Upper lobe of left lung (tissue), 6 donors: ENCODE data around the gene KCNIP4. TPM values are rescaled to one million over a fixed set of nuclear protein-coding genes. Genes with fewer than 3 reads are reported as not detected.

Experiments
- ATAC-seq, 2 donors: fragments of 200-7000 bp; cut with Tn5 transposase; one replicate each; pipeline ENCODE4 v1.9.1; 2022; ENCODE audit warnings: mild to moderate bottlenecking in 2 of 2, moderate library complexity in 2 of 2; ENCODE audit not compliant: low FRiP score in 2 of 2
- DNase-seq, 2 donors: peaks; one replicate each; pipeline ENCODE4 v3.0.0-alpha.2; 2019 to 2020
- H3K27ac ChIP-seq, 4 donors: fragments of 200-600 bp; sonication (generic); one replicate each; pipeline ENCODE4 v1.5.1; 2016 to 2019
- H3K27me3 ChIP-seq, 4 donors: fragments of 200-600 bp; sonication (generic); one replicate each; pipeline ENCODE4 v1.5.1; 2017 to 2019
- H3K36me3 ChIP-seq, 4 donors: fragments of 200-600 bp; sonication (generic); one replicate each; pipeline ENCODE4 v1.5.1; 2016 to 2019
- H3K4me1 ChIP-seq, 4 donors: fragments of 200-600 bp; sonication (generic); one replicate each; pipeline ENCODE4 v1.5.1; 2018 to 2019
- H3K4me3 ChIP-seq, 4 donors: fragments of 200-600 bp; sonication (generic); one replicate each; pipeline ENCODE4 v1.5.1; 2017 to 2019; ENCODE audit warnings: mild to moderate bottlenecking in 2 of 4, moderate library complexity in 1 of 4
- H3K9me3 ChIP-seq, 4 donors: fragments of 200-600 bp; sonication (generic); one replicate each; pipeline ENCODE4 v1.5.1; 2018 to 2019
- EP300 ChIP-seq, 4 donors: sonication (generic); formaldehyde crosslinking; IDR thresholded peaks; one replicate each; pipeline ENCODE4 v1.5.1; 2017; ENCODE audit warnings: antibody characterized with exemption in 4 of 4, control low read depth in 2 of 4
- POLR2A ChIP-seq, 4 donors: fragments of 450-650 bp; IDR thresholded peaks; one replicate each; pipeline ENCODE4 v1.5.1; 2016 to 2017; ENCODE audit warnings: antibody characterized with exemption in 4 of 4, mild to moderate bottlenecking in 2 of 4
- POLR2AphosphoS5 ChIP-seq, 2 donors: sonication (generic); formaldehyde crosslinking; IDR thresholded peaks; one replicate each; pipeline ENCODE4 v1.5.1; 2017; ENCODE audit warnings: antibody characterized with exemption in 2 of 2
- WGBS, 2 donors: methylation state at CpG; one replicate each; pipeline ENCODE4 v1.1.5; 2017 to 2018; 5-methylcytosine and 5-hydroxymethylcytosine counted together
- total RNA-seq, 6 donors: library from RNA; depleted of rRNA in 4 of 6; stranded (reverse); fragments of >200 nt in 4 of 6; gene quantifications; one replicate each; pipeline versions ENCODE4 v1.1.0 to v1.2.1, GENCODE V29; 2016 to 2021
- TF ChIP-seq, protein P1 (sequence below), 6 experiments: fragments of 450-650 bp in 4 of 6; fragments of 200-600 bp in 2 of 6; sonication (generic) in 2 of 6; IDR thresholded peaks; one replicate each; pipeline ENCODE4 v1.5.1; 2016 to 2019; ENCODE audit warnings: antibody characterized with exemption in 6 of 6
- donor health status: DM: no; HTN: no; CAD: no; lungs with moderate emphysema.
- donor health status: DM: no; HTN: yes; CAD: no; lungs with severe emphysema.

KCNIP4 gene
- total RNA-seq, 6 donors from 2014 or later, result 0.20 TPM; not detected in 5

DNA sequence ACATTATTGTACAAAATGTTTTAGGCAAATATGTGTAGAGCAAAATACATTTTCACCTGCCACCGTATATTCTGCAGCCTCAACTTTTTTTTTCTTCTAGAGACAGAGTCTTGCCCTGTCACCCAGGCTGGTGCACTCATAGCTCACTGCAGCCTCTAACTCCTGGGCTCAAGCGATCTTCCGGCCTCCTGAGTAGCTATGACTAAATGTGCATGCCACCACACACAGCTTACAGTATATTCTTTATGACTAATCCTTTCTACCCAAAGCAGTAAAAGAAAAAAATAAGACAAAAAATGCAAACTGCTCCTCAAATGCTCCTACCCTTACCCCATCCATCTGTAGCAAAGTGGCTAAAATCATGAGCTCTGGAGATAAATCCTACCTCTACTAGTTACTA, 426.3 kb downstream of the KCNIP4 start:
- Histone ChIP-seq H3K27me3 (no peaks in the 10 kb centered on the region), H3K4me1 (no peaks in the 10 kb centered on the region), H3K27ac (no peak overlapping the region), H3K4me3 (no peak overlapping the region), H3K9me3 (no peaks in the 10 kb centered on the region), H3K36me3 (no peaks in the 10 kb centered on the region)
- DNase-seq, result no peak
- WGBS, 2 donors, result 84 to 89% methylated on average over 3 of the region's 3 CpGs
- no peak for ATAC-seq
- TF ChIP-seq, protein P1, sequence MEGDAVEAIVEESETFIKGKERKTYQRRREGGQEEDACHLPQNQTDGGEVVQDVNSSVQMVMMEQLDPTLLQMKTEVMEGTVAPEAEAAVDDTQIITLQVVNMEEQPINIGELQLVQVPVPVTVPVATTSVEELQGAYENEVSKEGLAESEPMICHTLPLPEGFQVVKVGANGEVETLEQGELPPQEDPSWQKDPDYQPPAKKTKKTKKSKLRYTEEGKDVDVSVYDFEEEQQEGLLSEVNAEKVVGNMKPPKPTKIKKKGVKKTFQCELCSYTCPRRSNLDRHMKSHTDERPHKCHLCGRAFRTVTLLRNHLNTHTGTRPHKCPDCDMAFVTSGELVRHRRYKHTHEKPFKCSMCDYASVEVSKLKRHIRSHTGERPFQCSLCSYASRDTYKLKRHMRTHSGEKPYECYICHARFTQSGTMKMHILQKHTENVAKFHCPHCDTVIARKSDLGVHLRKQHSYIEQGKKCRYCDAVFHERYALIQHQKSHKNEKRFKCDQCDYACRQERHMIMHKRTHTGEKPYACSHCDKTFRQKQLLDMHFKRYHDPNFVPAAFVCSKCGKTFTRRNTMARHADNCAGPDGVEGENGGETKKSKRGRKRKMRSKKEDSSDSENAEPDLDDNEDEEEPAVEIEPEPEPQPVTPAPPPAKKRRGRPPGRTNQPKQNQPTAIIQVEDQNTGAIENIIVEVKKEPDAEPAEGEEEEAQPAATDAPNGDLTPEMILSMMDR (IDR thresholded peaks at IDR 0.05), result no peak
- TF ChIP-seq POLR2AphosphoS5 (IDR thresholded peaks at IDR 0.05) (no peak), EP300 (IDR thresholded peaks at IDR 0.05) (no peak), POLR2A (IDR thresholded peaks at IDR 0.05) (no peak)

DNA sequence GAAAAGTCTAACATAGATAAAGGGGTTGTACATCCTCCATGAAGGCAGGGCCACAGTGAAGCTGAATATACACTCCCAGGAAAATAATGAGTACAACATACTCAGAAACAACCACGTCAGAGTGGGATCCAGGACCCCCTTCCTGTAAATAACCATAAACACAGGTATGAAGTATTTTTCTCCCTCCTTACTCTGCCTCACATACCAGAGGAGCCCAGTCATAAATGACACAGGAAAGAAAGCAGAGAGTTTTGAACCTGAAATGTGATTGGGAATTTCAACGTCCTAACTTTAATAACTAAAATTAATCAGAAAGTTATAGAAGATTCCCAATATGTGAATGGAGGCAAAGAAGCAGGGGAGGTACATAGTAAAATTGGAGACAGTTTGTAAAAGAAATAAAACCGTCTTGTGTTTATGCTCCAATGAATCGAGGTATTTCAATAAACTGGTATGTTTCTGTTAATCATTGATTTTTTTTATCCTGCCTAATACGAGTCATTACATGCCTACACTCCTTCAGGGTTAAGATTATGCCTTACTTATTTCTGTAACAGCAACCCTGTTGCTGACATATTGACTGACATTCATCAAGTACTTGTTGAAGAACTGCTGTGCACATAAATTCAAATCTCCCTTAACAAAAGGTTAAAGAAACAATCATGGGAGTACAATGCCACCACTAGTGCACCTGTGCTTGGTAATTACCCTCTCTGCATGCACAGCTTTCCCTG, 431.3 kb downstream of the KCNIP4 start:
- H3K36me3 ChIP-seq, result no peaks in the 10 kb centered on the region
- H3K27ac ChIP-seq, result no peak overlapping the region
- WGBS, 2 donors, result 60 to 61% methylated on average over 5 of the region's 5 CpGs

DNA sequence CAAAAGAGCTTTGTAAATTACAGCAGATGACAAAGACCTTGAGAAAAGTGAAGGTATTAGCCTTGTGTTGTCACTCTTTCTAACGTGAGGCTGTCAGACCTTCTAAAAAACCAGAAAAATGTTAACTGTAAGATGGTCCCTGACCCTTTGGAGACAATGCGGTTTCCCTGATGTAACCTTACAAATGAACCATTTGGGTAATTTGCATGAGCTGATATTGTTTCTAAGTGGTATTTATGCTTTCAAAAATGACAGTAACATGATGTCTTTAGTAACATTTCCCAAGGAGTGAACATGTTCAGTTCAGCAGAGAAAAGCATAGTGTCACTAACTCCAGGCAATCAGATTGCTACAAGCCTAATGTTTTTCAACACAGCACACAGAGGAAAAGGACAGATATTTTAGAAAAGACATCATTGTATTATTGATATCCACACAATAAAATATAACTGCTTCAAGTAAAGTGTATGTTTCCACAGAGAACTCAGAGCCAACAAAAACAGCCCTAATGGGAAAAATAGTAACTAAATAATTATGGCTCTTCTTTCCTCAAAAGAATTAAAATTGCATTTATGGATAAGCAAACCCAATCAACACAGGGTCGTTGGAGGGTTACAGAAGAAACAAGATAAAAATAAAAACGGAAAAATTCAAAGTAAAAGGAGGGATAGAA, 434.4 kb downstream of the KCNIP4 start:
- 62 to 65% methylated on average over 4 of the region's 4 CpGs for WGBS, 2 donors
- Histone ChIP-seq H3K9me3 (no peaks in the 10 kb centered on the region), H3K36me3 (no peaks in the 10 kb centered on the region), H3K4me1 (no peaks in the 10 kb centered on the region), H3K27me3 (no peaks in the 10 kb centered on the region), H3K27ac (no peak overlapping the region), H3K4me3 (no peak overlapping the region)
- ATAC-seq, result no peak
- DNase-seq, result no peak
- TF ChIP-seq, protein P1 (IDR thresholded peaks at IDR 0.05), result no peak
- no peak for TF ChIP-seq EP300 (IDR thresholded peaks at IDR 0.05)
- TF ChIP-seq POLR2A (IDR thresholded peaks at IDR 0.05), result no peak
- no peak for TF ChIP-seq POLR2AphosphoS5 (IDR thresholded peaks at IDR 0.05)

More for the DNA sequence above, 431.3 kb downstream of the KCNIP4 start:
- no peak overlapping the region for H3K4me3 ChIP-seq
- H3K27me3 ChIP-seq, result no peaks in the 10 kb centered on the region
- no peaks in the 10 kb centered on the region for H3K9me3 ChIP-seq
- ATAC-seq (no peak), DNase-seq (no peak)
- no peaks in the 10 kb centered on the region for H3K4me1 ChIP-seq
- TF ChIP-seq POLR2AphosphoS5 (IDR thresholded peaks at IDR 0.05) (no peak), EP300 (IDR thresholded peaks at IDR 0.05) (no peak), POLR2A (IDR thresholded peaks at IDR 0.05) (no peak)
- TF ChIP-seq, protein P1 (IDR thresholded peaks at IDR 0.05), result no peak

DNA sequence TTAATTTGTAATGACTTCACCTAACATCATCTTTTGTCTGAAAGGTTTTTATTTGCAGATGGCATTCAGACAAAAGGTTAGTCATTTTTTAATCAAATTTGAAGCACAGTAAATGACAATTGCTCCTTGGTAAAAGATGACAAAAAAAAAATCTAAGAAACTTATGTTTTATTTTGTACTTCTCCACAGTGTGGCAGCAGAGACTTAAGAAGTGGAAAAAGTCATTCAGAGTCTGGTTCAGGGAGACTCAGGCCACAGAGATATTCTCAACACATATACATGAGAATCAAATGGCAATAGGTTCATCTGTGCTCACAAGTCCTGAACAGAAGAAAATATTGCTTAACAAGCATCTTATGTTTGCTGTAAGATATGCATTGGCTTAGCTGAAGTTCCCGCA, 436.2 kb downstream of the KCNIP4 start:
- Histone ChIP-seq H3K27me3 (no peaks in the 10 kb centered on the region), H3K4me3 (no peak overlapping the region), H3K9me3 (no peaks in the 10 kb centered on the region), H3K36me3 (no peaks in the 10 kb centered on the region), H3K27ac (no peak overlapping the region), H3K4me1 (no peaks in the 10 kb centered on the region)
- DNase-seq (no peak), ATAC-seq (no peak)
- TF ChIP-seq, protein P1 (IDR thresholded peaks at IDR 0.05), result peak in 3 of 6 experiments; percentile 17 to 30 (median 30)
- no peak for TF ChIP-seq POLR2AphosphoS5 (IDR thresholded peaks at IDR 0.05)
- 91 to 95% methylated on average over 1 of the region's 1 CpG for WGBS, 2 donors
